ENCODE results near the gene CDKAL1.

DNA sequence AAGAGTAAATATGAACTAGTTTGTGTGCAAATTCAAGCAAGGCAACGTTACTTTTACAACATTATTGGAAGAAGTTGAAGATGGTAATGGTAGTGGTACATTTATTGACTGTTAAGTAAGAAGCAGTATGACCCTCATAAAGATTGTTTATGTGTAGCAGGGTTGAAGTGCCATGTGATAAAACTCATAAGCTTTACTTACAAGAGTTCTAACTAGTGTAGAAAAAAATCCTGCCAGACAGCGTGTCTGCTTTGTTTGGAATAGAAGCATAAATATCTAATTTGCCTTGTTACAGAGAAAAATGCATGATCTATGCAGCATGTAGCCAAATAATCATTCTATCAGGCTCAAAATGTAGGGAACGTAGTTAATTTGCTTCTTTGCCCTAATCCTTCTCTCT lies 608.5 kb downstream of the CDKAL1 start:
- TF ChIP-seq YY1 (IDR thresholded peaks at IDR 0.05; ENCODE audit: insufficient read depth, insufficient read length), result no peak
- no peak for TF ChIP-seq ZNF274 (IDR thresholded peaks at IDR 0.05; ENCODE audit: low read depth, low read length)
